ENCODE measurements around the gene PDE9A. TPM values are rescaled to one million over a fixed set of nuclear protein-coding genes. Genes with fewer than 3 reads are reported as not detected.

The PDE9A gene
- total and polyA plus RNA-seq, 2 experiments from 2014 or later, result 14.3 to 19.6 TPM

DNA sequence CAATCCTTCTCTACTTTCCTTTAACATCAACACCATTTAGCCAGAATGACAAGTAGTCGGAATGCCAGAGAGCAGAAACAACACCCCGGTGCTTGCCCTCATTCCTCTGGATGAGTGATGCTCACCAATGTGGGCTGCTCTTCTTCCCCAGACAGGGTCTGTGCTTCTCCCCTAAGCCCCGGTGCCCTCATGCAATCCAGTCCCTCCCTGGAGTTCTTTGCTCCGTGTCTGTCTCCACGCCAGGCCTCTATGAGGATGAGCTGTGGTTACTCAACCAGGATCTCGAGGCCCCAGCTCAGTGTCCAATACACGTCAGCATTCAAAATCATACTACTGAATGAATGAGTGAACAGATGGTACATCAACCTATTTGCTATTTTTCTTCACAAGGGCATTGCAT, 29.7 kb upstream of the PDE9A start:
- Histone ChIP-seq H3K27ac (peak overlapping the region; percentile 46), H3K4me3 (no peak overlapping the region), H2AFZ (no peak overlapping the region), H3K9me3 (ENCODE audit: low read depth) (no peaks in the 10 kb centered on the region), H3K79me2 (no peaks in the 10 kb centered on the region), H3K27me3 (no peaks in the 10 kb centered on the region), H3K4me1 (ENCODE audit: insufficient read depth) (peaks cover 6% of the 10 kb centered on the region), H3K9me2 (replicated peaks; ENCODE audit: insufficient read depth) (no peaks in the 10 kb centered on the region), H4K20me1 (ENCODE audit: insufficient read depth, poor library complexity, severe bottlenecking) (no peaks in the 10 kb centered on the region), H3K4me2 (peak overlapping the region; percentile 55), H3K36me3 (replicated peaks; ENCODE audit: insufficient read depth, low read depth) (no peaks in the 10 kb centered on the region)
- DNase-seq (ENCODE audit: low spot score), result no peak
- no peak for TF ChIP-seq EZH2 (IDR thresholded peaks at IDR 0.05; ENCODE audit: borderline replicate concordance)
- 77% methylated on average over 7 of the region's 7 CpGs for WGBS (ENCODE audit: low lambda C conversion rate, missing lambda C conversion rate)

DNA sequence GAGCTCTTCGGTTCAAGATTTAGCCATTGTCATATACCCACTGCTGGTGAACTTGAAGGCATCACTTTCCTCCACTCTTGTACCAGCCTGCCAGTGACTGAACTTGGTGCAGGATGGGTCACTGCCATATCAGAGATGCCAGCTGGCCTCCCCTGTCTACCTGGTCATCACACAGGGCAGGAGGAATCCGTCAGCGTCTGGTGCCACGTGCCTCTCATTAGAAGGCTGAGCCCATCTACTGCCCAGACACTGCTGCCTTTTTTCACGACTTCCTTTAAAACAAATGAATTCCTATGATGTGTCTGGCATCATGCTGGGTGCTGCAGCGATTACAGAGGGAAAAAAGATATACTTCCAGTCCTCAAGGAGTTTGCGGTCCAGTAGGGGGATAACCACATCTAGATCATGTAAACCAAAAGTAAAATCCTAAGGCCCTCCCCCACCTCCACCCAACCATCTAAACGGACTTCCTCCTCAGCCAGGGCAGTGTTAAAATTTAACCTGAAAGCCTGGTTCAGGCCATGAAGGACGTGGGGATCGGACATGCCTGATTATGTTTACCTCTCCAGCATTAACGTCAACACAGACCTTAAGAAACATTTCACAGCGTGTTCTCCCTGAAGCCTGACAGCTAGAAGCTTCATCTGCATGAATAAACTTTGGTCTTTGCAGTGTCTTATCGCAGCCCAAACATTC, 29.2 kb upstream of the PDE9A start:
- Histone ChIP-seq H3K4me1 (ENCODE audit: insufficient read depth) (peaks cover 6% of the 10 kb centered on the region), H3K79me2 (no peaks in the 10 kb centered on the region), H3K4me2 (peak overlapping the region; percentile 55), H3K27me3 (no peaks in the 10 kb centered on the region), H4K20me1 (ENCODE audit: insufficient read depth, poor library complexity, severe bottlenecking) (no peaks in the 10 kb centered on the region), H3K9me2 (replicated peaks; ENCODE audit: insufficient read depth) (no peaks in the 10 kb centered on the region), H3K4me3 (no peak overlapping the region), H3K36me3 (replicated peaks; ENCODE audit: insufficient read depth, low read depth) (no peaks in the 10 kb centered on the region), H3K27ac (peak overlapping the region; percentile 46), H2AFZ (no peak overlapping the region), H3K9me3 (ENCODE audit: low read depth) (no peaks in the 10 kb centered on the region)
- TF ChIP-seq EZH2phosphoT487 (IDR thresholded peaks at IDR 0.05; ENCODE audit: low read depth, severe bottlenecking, unreplicated experiment) (no peak), CTCF (IDR thresholded peaks at IDR 0.05; ENCODE audit: poor library complexity) (no peak), EZH2 (IDR thresholded peaks at IDR 0.05; ENCODE audit: borderline replicate concordance) (no peak)
- 40% methylated on average over 13 of the region's 13 CpGs for WGBS (ENCODE audit: low lambda C conversion rate, missing lambda C conversion rate)
- DNase-seq (ENCODE audit: low spot score), result peak; percentile 46

- no peak for TF ChIP-seq EZH2 (IDR thresholded peaks at IDR 0.05; ENCODE audit: borderline replicate concordance)
- TF ChIP-seq EZH2phosphoT487 (IDR thresholded peaks at IDR 0.05; ENCODE audit: low read depth, severe bottlenecking, unreplicated experiment), result no peak
- TF ChIP-seq CTCF (IDR thresholded peaks at IDR 0.05; ENCODE audit: poor library complexity), result no peak
- H3K4me1 ChIP-seq (ENCODE audit: insufficient read depth), result peaks cover 6% of the 10 kb centered on the region
- no peaks in the 10 kb centered on the region for H3K27me3 ChIP-seq
- no peaks in the 10 kb centered on the region for H3K9me3 ChIP-seq (ENCODE audit: low read depth)
- no peak overlapping the region for H3K27ac ChIP-seq
- DNase-seq (ENCODE audit: low spot score), result no peak
- peak overlapping the region; percentile 55 for H3K4me2 ChIP-seq
- no peak overlapping the region for H2AFZ ChIP-seq
- H3K79me2 ChIP-seq, result no peaks in the 10 kb centered on the region
- 90% methylated on average over 6 of the region's 6 CpGs for WGBS (ENCODE audit: low lambda C conversion rate, missing lambda C conversion rate)
- H3K36me3 ChIP-seq (replicated peaks; ENCODE audit: insufficient read depth, low read depth), result no peaks in the 10 kb centered on the region
- no peaks in the 10 kb centered on the region for H4K20me1 ChIP-seq (ENCODE audit: insufficient read depth, poor library complexity, severe bottlenecking)
- H3K9me2 ChIP-seq (replicated peaks; ENCODE audit: insufficient read depth), result no peaks in the 10 kb centered on the region
- no peak overlapping the region for H3K4me3 ChIP-seq
Observed at GRCh38 chr21:42624936-42625335, 28.5 kb upstream of the PDE9A start.

- no peak for TF ChIP-seq EZH2phosphoT487 (IDR thresholded peaks at IDR 0.05; ENCODE audit: low read depth, severe bottlenecking, unreplicated experiment)
- no peak for TF ChIP-seq CTCF (IDR thresholded peaks at IDR 0.05; ENCODE audit: poor library complexity)
- TF ChIP-seq EZH2 (IDR thresholded peaks at IDR 0.05; ENCODE audit: borderline replicate concordance), result no peak
- Histone ChIP-seq H3K79me2 (no peaks in the 10 kb centered on the region), H4K20me1 (ENCODE audit: insufficient read depth, poor library complexity, severe bottlenecking) (no peaks in the 10 kb centered on the region), H3K4me3 (no peak overlapping the region), H3K9me2 (replicated peaks; ENCODE audit: insufficient read depth) (no peaks in the 10 kb centered on the region), H3K27me3 (no peaks in the 10 kb centered on the region), H3K36me3 (replicated peaks; ENCODE audit: insufficient read depth, low read depth) (no peaks in the 10 kb centered on the region), H2AFZ (no peak overlapping the region), H3K27ac (no peak overlapping the region), H3K4me1 (ENCODE audit: insufficient read depth) (peaks cover 6% of the 10 kb centered on the region), H3K4me2 (no peak overlapping the region), H3K9me3 (ENCODE audit: low read depth) (no peaks in the 10 kb centered on the region)
- DNase-seq (ENCODE audit: low spot score), result no peak
- 94% methylated on average over 14 of the region's 14 CpGs for WGBS (ENCODE audit: low lambda C conversion rate, missing lambda C conversion rate)
Observed at GRCh38 chr21:42626171-42626570, 27.2 kb upstream of the PDE9A start.
